Activated naive CD4-positive, alpha-beta T cell (primary cell): ENCODE results near the gene NREP.
A peak's percentile ranks its signal among the peaks of the same experiment; 100 is the strongest.

Source experiments
- DNase-seq, 4 experiments: peaks; one replicate each; lab custom pipeline; 2025; lab: John Stamatoyannopoulos, UW

NREP gene, protein sequence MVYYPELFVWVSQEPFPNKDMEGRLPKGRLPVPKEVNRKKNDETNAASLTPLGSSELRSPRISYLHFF

DNA sequence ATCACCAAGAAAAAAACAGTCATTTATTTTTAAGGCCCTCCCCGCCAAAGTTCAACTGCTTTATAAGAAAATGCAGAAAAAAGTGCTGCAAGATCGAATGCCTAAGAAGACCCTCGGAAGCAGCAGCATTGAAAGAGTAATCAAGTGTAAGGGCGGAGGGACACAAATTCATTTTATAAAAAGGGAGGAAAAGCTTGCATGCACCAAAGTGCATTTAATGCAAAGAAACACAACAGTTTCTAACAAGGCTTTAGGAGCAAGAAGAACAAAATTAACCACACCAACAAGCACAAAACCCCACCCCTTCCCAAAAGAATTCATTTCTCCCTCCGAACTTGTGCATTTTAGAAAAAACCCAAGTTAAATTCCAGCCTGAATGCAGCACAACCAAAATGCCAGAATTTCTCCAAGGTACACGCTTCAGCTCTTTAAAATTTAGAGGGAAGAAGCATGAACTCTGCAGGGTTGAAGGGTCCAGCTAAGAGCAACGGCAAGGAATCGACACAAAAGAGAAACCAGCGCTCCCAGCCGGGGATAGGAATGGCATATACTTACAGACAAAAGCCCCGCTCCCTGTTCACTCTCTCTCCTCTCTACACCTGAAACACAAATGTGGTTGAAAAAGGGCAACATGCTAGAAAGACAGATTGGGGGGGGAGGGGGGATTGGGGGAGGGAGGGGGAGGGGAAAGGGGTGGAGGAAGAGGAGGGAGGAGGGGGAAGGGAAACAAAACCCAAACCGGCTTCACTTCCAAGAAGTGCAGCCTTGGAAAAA is at the start of gene NREP:
NREP (minus strand) TSS at position 614 of the 774 bp plus-strand sequence. CDS start 1,422 bp downstream, outside the sequence.
- DNase-seq = peak in 1 of 4 experiments; percentile 1

DNA sequence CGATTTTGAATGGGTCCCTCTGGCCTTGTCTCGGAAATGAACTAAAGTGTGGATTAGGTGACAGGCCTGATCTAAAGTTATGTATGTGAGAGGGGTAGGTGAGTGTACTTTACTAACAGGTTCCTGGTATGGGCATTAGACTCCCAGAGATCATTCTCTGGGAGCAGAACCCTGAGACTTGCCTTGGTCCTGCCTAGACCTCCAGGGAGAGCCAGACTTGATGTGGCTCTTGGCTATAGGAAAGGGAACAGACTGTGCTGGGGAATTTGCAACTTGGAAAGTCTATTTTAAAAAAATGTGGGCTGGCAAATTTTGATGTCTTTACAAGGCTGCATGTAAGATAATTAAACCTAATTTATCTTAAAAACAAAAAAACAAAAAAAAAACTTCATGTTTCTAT is 49.8 kb upstream of the NREP start:
- DNase-seq = no peak

DNA sequence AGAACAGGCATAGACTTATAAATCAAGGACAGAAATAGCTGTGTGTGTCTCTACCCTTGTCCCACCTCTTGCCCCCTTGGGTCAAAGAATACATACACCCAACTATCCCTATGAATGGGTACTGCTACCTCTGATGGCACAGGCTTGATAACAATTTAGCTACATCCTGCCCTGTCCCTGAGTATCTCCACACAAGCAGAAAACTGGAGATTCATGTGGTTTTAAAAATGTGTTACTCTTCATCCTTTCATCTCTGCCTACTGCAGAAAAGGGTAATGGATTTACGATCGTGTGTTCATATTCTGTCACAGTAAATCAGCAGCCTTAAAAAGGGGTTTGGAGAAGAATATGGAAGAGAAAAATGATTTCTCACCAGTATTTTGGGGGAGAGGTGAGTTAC is 49.2 kb upstream of the NREP start:
- no peak for DNase-seq

DNA sequence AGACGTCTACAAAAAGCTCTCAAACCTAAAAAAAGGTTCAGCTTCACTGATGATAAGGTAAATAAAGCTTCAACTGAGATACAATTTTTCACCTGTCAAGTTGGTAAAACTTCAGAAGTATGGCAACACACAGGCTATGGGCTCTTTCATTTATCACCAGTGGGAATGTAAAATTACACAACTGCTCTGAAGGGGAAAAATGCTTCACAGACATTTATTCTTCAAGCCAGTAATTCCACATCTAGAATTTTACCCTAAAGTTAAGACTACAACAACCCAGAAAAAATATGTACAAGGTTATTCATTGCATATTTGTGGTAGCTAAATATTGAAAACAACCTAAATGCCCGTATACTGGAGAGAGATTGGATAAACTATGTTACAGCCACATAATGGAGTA is 48.1 kb upstream of the NREP start:
- no peak for DNase-seq

DNA sequence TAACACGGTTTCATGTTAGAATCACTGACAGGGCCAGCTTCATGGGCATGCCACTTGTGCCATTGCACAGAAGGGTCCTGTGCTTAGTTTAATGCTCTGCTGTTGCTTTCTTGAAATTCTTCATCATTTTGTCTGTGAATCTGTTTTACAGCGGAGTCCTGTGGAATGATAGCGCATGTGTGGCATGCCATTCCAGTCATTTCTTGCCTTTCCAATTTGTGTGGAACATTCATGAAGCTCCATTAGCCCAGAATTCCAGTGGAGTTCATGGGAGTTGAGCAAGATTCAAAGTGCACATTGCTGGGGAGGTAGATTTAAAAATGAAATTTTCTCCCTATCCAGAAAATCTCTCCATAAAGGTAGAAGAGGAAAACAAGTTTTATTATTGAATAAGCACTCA is 43.4 kb upstream of the NREP start:
- DNase-seq = no peak

DNA sequence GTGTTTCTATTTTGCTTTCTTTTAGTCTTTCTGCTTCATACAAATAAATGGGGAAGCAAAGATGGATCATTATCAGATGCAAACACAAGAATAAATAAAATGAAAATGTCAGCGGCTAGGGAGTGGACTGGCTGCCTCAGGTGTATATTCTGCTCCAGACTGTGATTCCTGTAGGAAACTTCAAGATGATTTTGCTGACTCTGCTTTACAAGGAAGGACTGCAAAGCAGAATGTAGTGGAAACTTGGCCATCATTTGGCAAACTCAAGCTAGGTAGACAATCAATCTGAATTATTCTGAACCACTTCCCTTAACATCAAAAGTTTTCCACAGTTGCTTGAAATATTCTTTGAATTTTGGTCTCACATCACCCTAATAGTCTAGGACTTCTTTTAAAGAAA is 38.1 kb upstream of the NREP start:
- no peak for DNase-seq

DNA sequence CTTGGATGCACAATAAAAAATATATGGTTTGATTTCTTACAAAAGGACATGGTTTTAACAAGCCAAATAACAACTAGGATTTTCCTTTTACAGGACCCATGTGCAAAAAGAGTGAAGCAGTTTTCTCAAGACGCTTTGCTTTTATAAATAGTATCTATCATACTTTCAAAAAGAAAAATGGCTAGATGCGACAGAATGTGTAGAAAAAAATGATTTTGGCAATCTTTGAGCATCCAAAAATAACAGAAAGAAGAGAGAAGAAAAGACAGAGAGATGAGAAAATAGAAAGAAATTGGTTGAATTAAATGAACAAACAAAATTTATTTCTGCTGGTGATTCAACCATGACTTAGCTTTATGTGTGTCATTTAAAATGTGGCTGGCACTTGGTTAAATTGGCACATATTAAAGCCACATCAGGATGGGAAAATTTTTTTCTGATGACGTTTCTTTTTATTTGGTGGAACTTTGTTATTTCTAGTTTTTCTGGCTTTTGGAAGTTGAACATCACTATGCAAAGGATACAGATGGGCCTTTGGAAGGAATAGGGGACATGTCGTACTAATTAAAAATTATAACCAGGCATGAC is 35.6 kb upstream of the NREP start:
- DNase-seq = no peak

DNA sequence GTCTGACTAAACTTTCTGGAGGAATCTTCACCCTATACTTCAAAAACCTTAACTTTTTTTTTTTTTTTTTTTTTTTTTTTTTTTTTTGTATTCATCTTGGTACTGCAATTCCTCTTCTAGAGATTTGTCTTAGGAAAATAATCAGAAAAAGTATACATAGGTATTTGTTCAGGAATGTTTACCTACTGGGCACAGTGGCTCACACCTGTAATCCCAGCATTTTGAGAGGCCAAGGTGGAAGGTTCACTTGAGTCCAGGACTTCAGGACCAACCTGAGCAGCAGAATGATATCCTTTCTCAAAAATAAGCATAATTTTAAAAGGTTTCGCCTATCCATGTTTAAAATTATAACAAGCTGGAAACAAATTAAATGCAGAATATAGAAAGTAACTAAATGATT is 33.3 kb upstream of the NREP start:
- no peak for DNase-seq

DNA sequence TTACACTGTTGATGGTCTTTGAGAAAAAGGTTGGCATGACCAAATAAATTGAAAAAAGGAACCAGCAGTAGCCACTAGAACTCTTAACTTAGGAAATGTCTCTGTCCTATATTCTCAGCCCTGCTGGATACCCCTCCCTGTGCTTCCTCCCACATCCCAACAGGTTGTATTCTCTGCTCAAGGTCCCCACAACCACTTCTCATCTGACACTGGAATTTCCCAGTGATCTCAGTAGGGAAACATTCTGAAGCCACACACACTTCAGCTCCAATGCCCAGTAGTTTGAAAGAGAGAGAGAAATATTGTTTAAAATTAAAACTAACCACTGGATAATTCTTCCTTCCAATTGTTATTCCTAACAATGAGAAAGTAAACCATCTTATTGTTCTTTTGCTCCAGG is 30.0 kb upstream of the NREP start:
- DNase-seq = no peak

DNA sequence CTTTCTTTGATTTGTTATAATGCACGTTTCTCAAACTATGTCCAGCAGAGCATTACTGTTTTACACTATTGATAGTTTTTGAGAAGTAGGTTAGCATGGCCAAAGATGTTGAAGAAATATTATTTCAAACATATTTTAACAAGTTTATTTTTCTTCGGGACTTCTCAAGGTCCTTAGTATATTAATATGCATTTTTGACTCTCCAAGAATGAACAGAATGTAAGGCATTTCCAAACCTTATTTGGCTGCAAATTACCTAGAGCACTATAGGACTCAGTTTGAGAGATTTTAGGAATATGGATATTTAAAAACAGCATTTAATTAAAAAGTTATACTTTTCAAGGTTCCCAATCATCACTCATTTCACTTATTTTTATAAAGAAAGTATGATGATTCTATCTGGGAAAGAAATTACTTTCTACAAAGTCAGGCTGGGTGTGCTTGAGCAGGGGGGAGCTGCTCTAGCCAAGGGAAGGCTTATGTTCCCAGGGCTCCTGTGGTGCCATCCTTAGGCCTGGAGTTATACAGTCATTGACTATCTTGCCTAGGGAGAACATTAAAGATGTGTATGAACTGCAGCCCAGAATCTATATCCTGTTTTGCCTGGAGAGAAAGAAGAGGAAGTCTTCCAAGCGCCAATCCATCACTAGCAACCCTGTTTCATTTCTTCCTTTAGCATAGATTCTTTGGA is 27.6 kb upstream of the NREP start:
- no peak for DNase-seq

DNA sequence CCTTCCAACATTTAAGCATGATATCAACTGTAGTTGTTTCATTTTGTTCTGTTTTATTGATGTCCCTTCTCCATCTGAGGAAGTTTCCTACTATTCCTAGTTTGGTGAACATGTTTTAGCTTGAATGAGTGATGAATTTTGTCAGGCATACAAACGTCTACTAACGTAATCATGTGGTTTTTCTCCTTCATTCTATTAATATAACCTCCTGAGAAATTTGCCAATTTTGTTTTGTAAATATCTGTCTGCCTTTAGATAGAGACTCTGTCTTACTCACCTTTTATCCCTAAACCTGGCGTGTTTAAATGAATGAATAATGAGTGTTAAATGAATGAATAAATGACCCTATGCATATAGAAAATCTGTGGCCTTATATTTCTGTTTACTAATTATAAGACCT is 26.5 kb upstream of the NREP start:
- no peak for DNase-seq

DNA sequence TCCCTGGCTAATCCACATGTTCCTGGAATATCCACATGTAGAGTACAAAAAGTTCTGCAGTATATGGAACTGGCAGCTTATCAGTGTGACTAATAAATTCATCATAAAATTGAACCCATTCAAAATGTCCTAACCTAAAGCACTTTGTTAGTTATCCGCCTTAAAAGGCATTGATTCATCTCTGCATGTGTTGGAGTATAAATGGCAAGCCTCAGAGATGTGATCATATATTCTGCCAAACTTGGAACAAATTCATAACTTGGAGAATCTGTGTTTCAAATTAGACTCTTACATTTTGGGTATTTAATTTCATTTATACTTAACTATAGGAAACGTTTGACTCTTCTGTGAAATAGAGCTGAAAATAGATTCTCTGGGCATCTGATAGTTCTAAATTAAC is 25.2 kb upstream of the NREP start:
- no peak for DNase-seq

DNA sequence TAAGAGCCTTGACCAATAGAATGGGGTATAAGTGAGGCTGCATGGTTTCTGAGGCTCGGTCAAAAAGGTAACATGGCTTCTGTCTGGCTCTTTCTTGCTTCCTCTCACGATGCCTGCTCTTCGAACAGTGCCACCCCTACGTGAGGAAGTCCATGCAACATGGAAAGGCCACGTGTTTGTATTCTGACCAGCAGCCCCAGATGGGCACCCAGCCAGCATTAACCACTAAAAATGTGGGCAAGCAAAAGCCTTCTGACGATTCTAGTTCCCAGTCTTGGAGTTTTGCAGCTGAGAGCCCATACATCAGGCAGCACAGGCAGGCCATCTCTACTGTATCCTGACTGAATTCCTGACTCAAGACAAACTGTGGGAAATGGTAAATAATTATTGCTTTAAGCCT is 24.2 kb upstream of the NREP start:
- DNase-seq = no peak

DNA sequence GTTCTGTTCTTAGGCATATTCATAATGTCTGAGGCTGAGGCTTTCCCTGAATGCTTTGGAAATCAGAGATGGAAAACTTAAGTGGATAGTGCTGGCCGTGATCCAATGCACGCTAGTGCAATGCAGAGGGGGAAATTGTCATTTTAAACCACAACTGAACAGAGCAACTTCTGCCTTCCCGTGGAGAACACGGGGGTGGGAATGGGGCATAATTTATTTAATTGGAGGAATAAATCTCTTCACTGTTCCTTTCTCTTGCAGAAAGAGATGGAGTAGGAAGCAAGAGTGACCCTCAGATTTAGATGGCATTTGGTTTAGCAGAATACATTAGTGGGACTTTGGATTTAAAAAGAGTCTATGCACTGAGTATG is 22.9 kb upstream of the NREP start:
- no peak for DNase-seq

DNA sequence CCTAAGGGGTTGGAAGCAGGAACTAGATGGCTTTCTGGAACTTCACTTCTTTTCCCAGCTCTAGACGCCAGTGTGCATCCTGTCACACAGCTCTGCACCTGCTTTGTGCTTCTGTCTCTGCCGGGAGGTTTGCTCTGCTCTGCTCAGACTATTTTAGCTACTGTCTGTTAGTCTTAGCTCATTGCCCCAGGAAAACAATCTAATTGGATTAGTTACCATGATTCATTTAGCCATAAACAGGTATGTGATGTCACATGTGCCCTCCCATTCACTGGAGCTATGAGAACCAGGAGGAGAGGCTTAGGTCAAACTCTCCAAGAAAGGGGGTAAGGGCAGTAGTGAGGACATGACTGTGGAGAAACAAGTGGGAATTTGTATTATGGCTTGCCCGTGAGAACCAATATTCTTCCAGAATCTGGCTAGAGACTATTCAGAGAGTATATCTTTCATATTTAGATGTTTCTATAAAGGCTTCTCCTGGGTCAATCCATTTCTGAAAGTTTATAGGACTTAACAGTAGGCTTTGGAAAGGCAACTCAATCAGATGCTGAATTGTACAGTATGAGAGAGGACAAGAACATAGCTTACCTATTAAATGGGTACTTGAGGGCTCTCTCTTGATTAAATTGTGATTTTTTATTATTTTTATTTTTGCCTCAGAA is 22.4 kb upstream of the NREP start:
- DNase-seq = no peak

DNA sequence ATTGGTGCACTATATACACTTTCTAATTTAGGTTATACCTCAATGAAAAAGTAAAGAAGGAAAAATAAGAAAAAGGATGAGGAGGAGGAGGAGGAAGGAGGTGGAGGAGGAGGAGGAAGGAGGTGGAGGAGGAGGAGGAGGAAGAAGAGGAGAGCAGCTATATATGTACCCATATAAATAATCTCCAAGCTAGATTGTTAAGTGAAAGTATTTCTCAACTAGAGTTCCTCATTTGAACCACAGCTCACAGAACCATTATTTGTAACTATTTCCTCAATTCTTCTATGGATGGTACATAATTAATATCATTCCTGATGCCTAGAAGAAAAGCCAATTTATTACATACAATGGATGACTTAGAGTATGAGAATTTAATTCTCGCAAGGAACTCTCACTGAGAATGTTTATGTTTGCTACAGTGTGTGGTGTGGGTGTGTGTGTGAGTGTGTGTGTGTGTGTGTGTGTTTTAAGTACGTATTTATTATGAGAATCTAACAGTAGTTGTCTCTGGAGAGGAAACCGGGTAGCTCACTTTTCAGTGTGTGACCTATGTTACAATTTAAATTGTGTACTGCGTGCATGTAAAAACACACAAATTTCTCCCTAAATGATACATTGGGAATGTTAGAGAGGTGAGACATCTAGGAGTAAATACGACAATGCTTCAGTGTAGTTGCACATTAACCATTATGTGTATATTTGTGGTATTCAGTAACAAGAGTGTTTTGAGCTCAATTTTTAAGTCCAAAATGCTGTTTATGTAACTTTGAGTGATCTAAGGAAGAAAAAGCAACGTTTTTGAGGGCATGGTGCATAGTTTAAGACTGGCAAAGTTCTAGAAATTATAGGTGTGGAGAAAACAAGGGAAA is 20.2 kb upstream of the NREP start:
- no peak for DNase-seq

DNA sequence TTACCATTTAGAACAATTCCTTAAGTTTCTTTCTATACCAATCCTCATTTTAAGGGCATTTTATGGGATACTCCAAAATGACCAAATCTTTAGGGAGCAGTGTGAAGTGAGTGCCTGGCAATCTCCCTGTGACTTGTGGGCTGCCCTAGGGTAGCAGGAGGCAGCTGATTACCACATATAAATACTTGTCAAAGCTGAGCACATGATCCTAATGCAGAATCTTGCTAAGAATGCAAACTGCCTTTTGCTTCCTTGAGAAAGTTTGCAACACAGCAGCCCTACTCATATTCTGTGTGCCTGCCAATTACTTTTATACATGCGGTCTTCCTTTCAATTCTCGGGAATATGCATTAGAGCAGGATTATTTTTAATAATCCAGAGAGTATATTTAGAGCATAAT is 18.2 kb upstream of the NREP start:
- no peak for DNase-seq

DNA sequence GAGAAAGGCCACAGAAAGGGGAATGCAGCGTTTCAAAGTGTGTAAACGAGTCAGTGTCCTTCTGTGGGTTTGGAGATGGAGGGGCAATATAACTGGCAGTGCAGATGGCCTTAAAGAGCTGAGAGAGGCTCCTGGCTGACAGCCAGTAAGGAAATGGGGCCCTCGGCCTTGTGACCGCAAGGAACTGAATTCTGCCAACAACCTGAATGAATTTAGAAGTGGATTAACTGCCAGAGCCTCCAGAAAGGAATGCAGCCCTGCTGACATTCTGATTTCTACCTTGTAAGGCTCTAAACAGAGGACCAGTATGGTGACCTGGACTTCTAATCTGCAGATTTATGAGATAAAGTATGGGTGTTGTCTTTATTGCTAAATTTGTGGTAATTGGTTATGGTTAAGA is 17.5 kb upstream of the NREP start:
- DNase-seq = no peak

DNA sequence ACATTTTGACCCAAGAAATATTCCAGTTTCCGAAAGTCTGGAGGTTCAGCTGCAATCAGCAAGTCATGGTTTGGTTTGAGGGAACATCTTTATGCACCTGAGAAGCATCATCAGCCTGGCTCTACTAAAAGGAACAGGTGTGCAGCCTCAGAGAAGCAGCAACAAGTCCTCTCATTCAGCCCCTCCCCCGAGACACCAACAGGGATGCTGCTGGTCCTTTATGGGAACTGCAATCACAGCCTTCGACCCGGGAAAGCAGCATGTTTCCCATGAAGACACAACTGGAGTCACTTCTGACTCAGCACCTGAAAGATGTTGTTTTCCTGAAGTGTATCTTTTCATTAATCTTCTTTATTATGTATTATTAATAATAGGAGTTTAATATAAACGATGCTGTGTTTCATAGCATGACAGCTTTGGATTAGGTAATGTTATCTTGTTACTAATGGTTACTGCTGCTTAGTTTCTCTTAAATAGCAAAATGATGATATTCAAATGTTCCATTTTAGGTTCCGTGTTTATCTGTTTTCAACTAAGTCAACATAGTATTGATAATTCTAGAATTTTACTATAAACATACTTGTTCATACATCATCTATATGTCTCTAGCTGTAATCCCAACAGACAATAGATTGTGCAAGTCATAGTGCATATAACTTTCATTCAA is 15.6 kb upstream of the NREP start:
- DNase-seq = no peak

DNA sequence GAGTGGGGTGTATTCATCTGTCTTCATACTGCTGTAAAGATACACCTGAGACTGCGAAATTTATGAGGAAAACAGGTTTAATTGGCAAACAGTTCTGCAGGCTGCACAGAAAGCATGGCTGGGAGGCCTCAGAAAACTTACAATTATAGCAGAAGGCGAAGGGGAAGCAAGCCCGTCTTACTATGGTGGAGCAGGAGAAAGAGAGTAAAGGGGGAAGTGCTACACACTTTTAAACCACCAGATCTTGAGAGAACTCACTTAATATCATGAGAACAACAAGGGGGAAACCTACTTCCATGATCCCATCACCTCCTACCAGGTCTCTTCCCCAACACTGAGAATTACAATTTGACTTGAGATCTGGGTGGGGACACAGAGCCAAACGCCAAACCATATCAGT is 12.5 kb upstream of the NREP start:
- DNase-seq = no peak
